ENCODE data around the gene COL11A2.
A peak's percentile ranks its signal among the peaks of the same experiment; 100 is the strongest.
"Not testable (repeated sequence)": the region's sequence is repeated elsewhere in the genome, so short reads cannot be mapped to it uniquely, and the experiment has no call there.

Gene COL11A2

DNA sequence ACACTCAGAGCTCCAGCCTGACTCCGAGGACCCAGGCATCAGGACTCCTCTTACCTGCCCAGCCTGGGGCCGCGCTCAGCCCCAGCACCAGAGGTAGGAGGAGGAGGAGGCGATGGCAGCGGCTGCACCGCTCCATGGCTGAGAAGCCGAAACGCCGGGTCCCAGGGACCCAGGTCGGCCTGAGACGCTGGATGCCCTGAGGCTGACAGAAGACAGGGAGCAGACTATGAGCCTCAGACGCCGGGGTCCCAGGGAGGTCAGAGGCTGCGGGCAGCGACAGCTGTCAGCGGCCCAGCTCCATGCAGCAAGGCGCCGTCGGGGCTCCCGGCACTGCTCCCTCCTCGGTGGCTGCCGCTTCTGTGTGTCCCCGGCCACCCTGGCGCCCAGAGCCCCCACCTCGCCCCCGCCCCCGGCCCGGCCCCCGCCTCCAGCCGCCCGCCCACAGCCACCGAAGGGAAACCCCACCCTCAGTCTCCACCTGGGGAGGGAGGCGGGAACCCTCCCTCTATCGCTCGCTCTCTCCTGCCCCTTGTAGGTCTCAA is at the start of gene COL11A2:
Gene COL11A2, minus strand, starts transcription at position 363 of the 542 bp plus-strand sequence. Its CDS starts 227 bp downstream, at position 136.
- no peak for DNase-seq (ENCODE audit: low read depth, low spot score)

DNA sequence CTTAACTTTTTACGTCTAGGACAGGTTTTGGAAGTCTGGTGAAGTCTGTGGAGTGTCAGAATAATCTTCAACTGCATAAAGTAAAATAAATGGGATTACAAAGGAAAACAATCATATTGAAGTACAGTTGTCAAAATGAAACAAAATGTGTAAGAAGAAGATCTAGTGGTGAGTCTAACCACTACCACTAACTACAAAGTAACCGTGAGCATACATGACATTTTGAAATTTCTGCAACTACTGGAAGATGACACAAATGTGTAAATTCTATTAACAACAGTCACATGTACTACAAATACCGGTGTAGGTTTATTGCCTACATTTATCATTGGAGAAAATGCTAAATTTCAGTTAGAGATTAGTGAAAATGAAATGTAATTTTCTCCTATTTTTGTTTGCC is 49.7 kb upstream of the COL11A2 start:
- no peak for DNase-seq (ENCODE audit: low read depth, low spot score)

GRCh38 chr6:33237741-33238140 is 45.5 kb upstream of the COL11A2 start:
- no peak for DNase-seq (ENCODE audit: low read depth, low spot score)

DNA sequence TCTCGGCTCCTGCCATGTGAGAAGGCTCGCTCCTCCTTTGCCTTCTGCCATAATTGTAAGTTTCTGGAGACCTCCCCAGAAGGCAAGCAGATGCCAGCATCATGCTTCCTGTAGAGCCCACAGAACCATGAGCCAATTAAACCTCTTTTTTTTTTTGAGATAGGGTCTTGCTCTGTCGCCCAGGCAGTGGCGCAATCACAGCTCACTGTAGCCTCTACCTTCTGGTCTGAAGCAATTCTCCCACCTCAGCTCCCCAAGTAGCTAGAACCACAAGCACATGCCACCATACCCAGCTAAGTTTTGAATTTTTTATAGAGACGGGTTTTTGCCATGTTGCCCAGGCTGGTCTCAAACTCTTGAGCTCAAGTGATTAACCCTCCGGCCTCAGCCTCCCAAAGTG is 44.6 kb upstream of the COL11A2 start:
- DNase-seq (ENCODE audit: low read depth, low spot score) = no peak

DNA sequence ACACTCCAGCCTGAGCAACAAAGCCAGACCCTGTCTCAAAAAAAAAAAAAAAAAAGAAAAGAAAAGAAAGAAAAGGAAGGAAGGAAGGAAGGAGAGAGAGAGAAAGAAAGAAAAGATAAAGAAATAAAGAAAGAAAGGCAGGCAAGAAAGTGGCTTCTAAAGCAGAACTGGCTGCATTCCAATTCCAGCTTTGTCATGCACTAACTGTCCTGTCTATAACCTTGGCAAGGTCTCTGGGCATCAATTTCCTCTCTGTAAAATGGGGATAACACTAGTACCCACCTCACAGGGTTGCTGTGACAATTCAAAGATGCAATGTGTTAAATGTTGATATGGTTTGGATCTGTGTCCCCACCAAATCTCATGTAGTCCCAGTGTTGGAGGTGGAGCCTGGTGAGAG is 44.1 kb upstream of the COL11A2 start:
- no peak for DNase-seq (ENCODE audit: low read depth, low spot score)

- no peak for DNase-seq (ENCODE audit: low read depth, low spot score)
These were observed 43.0 kb upstream of the COL11A2 start for GRCh38 chr6:33235221-33235634.

DNA sequence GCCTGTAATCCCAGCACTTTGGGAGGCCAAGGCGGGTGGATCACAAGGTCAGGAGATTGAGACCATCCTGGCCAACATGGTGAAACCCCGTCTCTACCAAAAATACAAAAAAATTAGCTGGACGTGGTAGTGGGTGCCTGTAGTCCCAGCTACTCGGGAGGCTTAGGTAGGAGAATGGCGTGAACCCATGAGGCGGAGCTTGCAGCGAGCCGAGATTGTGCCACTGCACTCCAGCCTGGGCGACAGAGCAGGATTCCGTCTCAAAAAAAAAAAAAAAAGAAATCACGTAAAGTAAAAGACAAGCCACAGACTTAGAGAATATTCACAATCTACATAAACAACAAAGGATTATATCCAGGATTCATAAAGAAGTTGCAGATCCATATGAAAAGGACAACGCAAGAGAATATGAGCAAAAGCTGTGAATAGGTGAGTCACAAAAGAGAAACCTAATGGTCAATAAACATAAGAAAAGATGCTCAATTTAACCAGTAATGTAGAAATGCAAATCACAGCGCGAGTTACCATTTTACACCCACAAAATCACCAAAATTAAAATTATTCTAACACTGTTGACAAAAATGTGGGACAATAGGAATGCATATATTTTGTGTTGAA is 34.3 kb upstream of the COL11A2 start:
- not testable (repeated sequence) for DNase-seq (ENCODE audit: low read depth, low spot score)

- no peak for DNase-seq (ENCODE audit: low read depth, low spot score)
These were observed 25.4 kb upstream of the COL11A2 start for GRCh38 chr6:33217681-33218080.

GRCh38 chr6:33217246-33217645 is 25.0 kb upstream of the COL11A2 start:
- DNase-seq (ENCODE audit: low read depth, low spot score) = no peak

DNA sequence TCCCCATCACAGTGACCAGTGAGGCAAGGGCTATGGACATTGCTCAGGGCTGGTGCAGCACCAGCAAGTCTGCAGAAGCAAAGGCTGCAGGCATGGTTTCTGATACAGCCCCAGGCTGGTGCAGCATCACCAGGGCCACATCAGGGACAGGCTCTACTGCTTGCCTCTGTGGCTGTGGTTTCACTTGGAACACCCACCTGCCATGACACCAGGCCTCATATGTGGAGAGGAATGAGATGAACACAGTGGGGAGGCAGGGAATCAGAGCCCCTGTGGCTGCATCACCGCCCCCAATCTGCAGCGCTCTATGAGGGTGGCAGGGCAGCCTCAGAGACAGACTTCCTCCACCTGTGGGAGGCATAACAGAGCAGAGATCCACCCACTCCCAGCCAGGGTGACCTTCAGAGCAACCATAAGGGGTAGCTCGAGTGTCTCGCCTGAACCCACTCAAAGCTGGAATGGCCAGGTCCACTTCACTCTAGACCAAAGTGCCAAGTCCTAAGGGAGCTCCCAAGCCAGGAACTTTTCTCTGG is 23.9 kb upstream of the COL11A2 start:
- DNase-seq (ENCODE audit: low read depth, low spot score) = no peak

- DNase-seq (ENCODE audit: low read depth, low spot score) = no peak
These were observed 23.2 kb upstream of the COL11A2 start for GRCh38 chr6:33215271-33216116.

- DNase-seq (ENCODE audit: low read depth, low spot score) = no peak
These were observed 21.7 kb upstream of the COL11A2 start for GRCh38 chr6:33213989-33214335.

- no peak for DNase-seq (ENCODE audit: low read depth, low spot score)
These were observed 21.1 kb upstream of the COL11A2 start for GRCh38 chr6:33213166-33213988.

DNA sequence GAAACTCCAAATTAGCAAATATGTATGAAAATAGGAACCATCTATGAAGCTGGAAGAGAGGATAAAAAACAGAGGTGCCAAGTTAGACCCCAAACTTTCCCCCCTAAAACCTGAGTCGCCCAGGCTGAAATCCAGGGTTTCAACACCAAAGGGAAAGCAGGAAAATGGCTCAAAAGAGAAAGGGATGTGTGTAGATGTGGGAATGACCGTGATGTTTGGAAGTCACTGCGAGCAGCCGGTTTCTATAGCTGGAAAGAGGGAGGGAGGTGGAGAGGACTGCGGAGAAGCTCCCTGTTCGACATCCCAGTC is 20.5 kb upstream of the COL11A2 start:
- no peak for DNase-seq (ENCODE audit: low read depth, low spot score)

DNA sequence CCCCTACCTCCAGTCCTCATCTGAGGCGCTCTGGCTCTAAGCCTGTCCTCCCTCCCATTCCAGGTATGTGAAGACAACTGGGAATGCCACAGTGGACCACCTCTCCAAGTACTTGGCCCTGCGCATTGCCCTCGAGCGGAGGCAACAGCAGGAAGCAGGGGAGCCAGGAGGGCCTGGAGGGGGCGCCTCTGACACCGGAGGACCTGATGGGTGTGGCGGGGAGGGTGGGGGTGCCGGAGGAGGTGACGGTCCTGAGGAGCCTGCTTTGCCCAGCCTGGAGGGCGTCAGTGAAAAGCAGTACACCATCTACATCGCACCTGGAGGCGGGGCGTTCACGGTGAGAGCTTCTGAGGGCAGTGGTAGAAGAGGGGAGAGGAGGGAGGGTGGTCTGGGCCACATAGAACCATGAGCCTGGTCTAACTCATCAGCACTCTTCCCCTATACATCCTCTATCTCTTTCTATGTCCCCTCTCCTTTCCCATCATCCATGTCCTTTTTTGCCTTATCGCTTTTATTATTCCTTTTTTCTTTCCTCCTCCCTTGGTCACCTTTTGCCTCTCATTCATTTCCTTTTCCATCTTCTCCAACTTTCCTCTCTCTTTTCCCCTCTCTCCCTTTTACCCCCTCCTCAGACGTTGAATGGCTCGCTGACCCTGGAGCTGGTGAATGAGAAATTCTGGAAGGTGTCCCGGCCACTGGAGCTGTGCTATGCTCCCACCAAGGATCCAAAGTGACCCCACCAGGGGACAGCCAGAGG is 19.6 kb upstream of the COL11A2 start:
- no peak for DNase-seq (ENCODE audit: low read depth, low spot score)

DNA sequence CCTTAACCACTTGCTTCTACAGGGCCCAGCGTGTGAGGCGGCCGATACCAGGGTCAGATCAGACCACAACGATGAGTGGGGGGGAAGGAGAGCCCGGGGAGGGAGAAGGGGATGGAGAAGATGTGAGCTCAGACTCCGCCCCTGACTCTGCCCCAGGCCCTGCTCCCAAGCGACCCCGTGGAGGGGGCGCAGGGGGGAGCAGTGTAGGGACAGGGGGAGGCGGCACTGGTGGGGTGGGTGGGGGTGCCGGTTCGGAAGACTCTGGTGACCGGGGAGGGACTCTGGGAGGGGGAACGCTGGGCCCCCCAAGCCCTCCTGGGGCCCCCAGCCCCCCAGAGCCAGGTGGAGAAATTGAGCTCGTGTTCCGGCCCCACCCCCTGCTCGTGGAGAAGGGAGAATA is 18.9 kb upstream of the COL11A2 start:
- DNase-seq (ENCODE audit: low read depth, low spot score) = no peak

GRCh38 chr6:33209856-33210255 is 17.6 kb upstream of the COL11A2 start:
- DNase-seq (ENCODE audit: low read depth, low spot score) = no peak

DNA sequence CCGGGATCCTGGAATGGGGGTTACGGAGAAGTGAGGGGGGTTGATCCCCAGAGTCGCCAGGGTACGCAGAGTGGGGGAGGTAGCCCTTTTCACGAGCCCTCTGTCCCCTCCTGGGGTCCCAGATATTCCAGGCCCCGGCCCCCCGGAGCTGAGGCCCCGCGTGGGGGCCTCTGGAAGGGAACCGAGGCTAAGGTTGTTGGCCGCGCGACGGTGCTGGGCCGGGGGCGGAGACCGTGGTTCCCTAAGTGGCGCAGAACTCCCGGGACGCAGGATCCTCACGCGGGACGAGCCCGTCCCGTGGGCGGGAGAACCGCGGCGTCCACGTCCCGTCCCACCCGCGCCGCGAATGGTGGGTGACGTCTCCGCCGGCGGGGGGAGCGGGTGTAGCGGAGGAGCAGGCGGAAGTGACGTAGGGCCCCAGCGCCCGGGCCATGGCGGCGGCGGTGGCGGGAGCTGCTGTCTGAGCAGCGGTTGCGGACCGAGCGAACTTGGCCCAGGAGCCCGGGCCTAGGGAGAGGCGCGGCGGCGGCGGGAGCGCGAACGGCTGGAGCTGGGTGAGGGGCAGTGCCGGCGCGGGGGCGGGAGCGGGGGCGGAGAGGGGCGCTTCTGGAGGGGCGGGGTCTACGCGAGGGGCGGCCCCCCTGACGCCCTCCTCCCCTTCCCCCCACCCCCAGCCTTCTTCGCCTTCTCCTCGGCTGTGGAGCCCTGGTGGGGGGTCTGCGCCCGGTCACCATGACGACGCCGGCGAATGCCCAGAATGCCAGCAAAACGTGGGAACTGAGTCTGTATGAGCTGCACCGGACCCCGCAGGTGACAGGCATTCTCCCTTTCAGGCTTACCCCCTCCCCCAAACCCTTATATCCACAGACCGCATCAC is 16.1 kb upstream of the COL11A2 start, which contains the start of gene RING1:
Gene RING1, plus strand, starts transcription at position 410 of the 877 bp plus-strand sequence. Its CDS starts 323 bp downstream, at position 733.
- peak; percentile 72 for DNase-seq (ENCODE audit: low read depth, low spot score)

DNA sequence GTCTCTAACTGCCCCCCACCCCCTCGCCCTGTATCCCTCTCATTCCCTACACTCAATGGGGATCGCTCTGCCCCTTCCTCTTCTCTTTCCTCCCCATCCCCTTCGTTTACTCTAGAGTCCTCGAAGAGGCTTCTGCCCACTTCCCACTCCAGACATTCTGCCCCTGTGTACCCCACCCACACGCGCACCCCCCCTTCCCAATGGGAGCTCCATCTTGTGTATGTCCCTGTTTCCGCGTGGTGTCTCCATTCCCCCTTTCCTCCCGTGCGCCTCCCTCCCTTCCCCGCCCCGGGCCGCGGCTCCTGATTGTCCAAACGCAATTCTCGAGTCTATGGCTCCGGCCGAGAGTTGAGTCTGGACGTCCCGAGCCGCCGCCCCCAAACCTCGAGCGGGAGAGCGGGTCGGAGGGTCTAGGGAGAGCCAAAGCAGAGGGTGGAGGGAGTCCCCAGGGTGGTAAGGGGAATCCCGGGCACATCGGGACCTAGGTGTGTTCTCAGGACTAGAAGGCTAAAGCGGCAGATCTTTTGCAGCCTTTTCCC is 15.4 kb upstream of the COL11A2 start:
- DNase-seq (ENCODE audit: low read depth, low spot score) = no peak

Measured in activated naive CD8-positive, alpha-beta T cell treated with anti-CD3 and anti-CD28 coated beads, Interleukin-2, amount 50 U/mL, for 16 hours (primary cell).